GM18508 (cell line): Measurements from ENCODE around the gene NR6A1.

Experiments
- ATAC-seq: cut with Tn5 transposase; IDR thresholded peaks from one replicate; pipeline ENCODE4 v1.9.1; 2021; ENCODE audit warnings: moderate number of reproducible peaks; ENCODE audit not compliant: insufficient read depth, unreplicated experiment

NR6A1 gene

GRCh38 chr9:124467410-124468060 lies 303.6 kb downstream of the NR6A1 start:
- no peak for ATAC-seq
